ENCODE data around the gene SLC6A13.
"Not testable (repeated sequence)": the region's sequence is repeated elsewhere in the genome, so short reads cannot be mapped to it uniquely, and the experiment has no call there.

The SLC6A13 gene

DNA sequence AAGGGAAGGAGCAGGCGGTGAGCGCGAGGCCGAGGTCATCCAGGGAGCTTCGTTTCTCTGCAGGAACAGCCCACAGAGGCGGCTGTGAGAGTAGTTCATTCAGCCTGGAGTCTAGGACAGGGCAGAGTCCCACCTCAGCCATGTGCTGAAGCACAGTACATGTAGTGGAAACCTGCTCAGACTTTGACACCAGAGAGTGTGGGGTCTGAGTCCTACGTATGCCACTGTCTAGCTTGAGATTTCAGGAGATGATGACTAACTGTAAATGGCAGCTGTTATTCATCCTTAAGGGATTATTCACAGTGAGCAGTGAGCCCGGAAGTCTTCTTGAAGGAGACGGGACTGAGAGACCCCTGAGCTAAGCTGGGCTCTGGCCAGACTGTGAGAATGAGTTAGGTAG, 938 bp upstream of the SLC6A13 start:
- no peak for DNase-seq

DNA sequence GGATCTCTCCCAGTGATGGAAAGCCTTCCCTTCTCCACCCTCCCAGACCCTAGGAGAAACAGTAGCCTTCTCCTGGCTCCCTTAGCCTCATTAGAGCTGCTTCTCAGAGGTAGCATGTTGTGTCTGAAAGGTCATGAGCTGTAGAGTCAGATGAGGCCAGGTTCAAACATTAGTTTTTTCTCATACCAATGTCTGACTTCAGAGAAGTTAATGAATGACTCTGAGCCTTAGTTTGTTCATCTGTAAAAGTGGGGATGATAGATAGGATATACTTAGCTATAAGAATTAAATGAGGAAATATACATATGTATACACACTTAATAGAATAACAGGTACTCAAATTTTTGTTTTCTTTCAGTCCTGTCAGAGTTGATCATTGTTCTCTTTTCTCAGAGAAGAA, 523 bp downstream of the SLC6A13 start:
- no peak for DNase-seq

DNA sequence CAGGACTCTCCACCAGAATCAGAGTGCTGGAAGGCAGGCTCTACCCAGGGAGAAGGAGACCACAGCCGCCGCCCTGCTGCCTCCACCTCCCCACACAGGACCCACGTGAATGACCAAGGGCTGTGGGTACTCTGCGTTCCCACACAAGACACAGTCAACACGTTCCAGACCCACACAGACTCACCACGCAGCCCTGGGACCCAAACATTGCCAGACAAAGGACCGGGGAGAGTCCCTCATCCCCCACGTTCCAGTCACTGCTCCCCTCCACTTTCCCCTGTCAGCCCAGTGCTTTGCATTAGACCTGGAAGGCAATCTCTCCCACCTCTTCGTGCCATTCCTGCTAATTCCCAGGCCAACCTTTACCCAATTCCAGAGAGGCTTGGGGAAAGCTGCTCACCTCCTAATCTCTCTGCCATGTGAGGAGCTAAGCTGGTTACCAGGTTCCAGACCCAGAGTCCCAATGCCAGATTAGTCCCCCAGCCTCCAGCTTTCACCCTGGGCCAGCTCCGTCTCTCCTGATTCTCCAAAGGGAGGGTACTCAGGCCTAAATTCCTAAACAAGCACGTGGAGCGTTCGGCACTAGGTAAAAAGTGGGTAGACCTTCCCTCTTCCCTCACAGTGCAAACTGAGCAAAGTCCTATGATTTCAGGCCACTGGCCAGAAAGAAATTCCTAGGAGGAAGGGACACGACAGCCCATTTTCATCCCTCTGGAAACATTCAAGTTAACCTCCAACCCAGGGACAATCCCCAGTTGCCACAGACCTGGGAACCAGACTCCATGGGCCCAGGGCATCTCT, 4.9 kb downstream of the SLC6A13 start:
- DNase-seq, result no peak

DNA sequence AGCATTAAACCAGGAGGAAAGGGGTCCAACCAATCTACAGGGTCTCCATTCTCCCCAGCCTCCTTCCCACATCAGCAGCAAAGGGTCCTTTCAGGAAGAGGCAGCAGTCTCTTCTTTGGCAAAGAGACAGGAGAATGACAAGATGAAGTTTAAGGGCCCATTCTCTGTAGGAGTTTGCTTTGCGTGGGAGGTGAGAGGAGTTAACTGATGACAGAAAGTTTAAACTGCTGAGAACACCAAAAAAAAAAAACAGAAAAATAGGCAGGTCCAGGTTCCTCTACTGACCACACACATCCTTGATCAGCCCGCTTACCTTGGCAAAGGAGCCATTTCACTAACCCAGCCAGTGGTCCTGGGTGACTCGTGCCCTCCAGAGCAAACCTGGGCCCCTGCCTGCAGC, 5.7 kb downstream of the SLC6A13 start:
- no peak for DNase-seq

DNA sequence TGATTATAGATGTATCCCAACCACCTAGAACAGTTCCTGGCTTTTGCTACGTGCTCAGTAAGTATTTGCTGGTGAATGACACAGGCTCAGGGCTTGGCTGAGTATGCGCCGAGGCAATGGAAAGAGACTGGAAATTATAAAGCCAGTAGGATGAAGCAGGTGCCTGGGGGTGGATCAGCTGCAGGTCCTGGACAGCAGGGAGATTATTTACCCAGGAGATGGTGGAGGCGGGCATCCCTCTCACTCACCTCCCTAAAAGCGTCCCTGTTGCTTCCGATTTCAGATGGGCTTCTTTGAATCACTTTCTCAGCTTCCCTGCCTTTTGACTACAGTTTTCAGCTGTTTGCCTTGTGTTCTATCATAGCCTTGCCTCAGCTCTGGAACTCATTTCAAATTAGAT, 6.4 kb downstream of the SLC6A13 start:
- DNase-seq, result no peak

DNA sequence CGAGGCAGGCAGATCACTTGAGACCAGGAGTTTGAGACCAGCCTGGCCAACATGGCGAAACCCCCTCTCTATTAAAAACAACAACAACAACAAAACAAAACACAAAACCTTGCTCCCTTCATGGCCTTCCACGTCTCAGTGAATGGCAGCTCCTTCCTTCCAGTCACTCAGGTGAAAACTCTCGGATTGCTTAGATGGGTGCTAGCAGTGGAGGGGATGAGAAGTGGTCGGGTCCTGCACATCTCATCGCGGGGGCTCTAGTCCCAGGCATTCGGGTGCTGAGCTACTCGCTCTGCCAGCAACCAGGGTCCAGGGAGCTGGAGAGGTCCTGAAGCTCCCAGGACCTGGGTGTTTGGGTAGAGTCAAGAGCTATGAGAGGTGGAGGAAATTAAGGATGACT, 7.7 kb downstream of the SLC6A13 start:
- no peak for DNase-seq

DNA sequence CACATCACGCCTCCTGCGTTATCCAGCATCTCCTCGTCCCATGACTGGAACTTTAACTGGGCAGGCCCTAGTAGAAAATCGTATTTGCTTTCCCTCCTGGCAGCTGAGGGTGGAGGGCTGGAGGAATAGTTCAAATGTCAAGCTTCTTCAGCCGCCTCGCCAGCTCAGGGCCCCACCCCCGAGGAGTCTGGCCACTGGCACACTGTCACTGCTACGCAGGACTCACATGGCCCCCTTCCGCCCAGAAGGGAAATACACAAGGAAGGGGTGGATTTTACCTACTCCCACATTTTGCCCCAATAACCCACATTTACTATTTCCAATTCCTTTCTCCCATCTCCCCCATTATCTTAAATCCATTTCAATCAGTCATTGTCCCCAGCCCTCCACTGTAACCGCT, 8.6 kb downstream of the SLC6A13 start:
- DNase-seq, result no peak

DNA sequence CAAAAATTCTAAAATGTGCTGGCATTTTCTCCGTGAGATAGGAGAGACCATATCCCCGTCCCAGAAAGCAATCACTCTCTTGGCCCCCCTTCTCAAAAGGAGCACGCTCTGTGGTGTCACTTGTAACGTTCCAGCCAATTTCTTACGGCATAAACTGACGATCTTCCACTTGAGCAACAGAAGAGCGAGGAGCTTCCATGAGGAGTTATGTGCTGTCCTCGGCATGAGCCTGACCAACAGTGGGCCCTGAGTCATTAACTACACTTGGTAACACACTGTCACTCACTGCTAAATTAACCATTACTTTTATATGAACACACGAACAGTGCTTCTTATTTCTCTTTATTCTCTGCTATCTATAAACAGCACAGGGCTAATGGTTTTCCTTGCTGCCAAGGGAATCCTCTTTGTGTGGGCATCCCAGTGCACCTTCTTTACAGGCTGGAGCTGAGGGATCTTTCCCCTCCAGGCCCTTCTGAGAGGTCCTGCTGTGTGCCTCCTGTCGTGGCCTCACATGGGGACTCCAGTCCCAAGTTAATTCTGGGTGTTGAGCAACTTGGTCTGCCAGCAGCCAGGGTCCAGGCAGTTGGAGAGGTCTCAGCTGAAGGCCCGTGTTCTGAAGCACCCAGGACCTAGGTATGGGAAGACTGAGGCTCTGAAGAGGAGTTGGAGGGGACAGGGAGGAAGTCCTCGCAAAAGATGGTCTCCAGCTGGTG, 9.4 kb downstream of the SLC6A13 start:
- DNase-seq, result no peak

DNA sequence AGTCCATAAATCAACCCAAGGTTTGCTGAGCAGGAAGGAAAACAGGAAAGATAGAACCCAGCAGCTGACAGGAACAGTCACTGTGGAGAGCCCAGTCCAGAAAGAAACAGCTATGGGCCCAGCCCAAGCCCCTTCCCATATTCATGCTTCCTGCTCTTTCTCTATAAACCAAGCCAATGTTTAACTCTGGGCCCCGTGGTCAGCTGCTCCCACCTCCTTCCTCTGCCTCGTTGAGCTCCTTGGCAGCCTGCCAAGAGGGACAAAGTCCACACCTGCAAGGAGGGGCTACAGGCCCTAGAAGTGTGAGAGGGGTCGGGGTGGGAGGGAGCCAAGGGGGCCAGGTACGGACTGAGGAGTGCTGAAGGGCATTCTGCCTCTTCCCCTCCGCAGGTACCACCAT, 10.0 kb downstream of the SLC6A13 start:
- DNase-seq, result no peak

DNA sequence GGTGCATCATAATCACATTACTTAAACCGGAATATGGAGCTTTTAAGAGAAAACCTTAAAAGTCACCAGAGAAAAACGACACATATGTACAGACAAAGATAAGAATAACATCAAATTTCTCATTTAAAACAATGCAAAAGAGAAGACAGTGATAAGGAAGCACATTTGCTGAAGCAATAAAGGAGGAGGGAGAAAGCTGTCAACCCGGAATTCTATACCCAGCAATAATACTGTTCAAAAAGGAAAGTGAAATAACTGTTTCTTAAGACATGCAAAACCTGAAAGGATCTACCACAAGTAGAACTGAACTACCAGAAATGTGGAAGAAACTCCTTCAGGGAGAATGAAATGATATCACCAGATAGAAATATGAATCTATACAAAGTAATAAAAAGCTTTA, 15.4 kb downstream of the SLC6A13 start:
- DNase-seq, result no peak

DNA sequence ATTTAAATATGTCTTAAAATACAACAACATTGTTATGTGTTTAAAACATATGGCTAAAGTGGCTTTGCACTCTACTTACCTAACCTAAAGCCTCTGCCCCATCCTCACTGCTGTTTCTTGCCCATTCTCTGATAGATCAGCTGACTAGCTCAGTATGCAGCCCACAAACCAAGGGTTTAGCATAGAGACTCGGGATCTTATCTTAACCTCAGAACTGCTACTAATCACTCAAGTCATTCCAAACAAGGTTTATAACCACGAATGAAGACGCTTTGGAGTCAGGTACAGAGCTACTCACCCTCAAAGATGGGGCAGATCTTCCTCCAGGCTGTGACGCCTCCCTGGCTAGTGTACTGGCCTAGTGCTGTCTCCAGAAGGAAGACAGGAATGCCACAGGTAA, 19.3 kb downstream of the SLC6A13 start:
- DNase-seq, result no peak

DNA sequence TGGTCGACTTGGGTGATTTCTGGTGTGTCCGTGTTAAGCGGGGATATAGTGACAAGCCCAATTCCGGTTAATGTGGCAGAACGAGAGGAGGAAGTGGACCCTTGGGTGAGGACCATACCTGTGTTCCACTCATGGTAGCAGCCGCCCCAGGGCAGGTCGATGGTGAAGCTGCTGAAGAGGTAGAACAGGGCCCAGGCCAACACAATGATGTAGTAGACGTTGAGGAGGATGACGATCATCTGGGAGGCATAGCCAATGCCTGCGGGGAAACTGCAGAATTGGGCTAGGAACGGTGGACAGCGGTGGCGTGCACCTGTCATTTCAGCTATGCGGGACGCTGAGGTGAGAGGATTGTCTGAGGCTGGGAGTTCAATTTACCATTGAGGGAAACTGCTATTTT, 20.1 kb downstream of the SLC6A13 start:
- DNase-seq, result no peak

DNA sequence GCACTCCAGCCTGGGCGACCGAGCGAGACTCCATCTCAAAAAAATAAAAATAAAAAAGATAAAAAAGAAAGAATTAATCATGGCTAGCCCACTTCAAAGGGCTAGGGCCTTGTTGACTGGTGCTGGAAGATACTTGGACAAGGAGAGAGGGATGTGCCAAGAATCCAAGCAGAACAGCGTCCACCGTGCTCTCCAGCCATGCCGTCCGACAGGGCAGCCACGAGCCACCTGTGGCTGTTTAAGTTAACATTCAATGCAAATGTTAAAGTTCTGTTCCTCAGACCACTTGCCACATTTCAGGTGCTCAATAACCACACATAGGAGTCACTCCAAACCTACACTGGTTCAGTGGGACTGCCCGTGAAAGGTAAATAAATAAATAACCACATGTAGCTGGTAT, 21.4 kb downstream of the SLC6A13 start:
- no peak for DNase-seq

DNA sequence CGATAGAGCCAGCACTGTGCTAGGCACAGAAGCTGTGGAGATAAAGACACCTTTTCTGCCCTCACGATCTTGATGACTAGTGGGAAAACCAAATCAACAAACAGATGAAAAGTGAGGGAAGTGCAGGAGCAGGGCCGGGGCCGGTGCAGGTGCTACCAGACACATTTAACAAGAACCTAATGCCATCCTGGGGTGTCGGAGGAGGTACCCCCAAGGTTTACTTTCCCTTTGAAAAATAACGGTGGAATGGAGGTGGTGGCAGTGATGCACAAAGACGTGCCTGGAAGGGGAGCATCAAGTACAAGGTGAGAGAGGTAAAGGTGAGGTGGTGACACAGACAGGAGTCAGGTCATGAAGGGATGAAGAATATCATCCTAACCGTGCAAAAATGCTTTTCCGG, 22.1 kb downstream of the SLC6A13 start:
- DNase-seq, result no peak

DNA sequence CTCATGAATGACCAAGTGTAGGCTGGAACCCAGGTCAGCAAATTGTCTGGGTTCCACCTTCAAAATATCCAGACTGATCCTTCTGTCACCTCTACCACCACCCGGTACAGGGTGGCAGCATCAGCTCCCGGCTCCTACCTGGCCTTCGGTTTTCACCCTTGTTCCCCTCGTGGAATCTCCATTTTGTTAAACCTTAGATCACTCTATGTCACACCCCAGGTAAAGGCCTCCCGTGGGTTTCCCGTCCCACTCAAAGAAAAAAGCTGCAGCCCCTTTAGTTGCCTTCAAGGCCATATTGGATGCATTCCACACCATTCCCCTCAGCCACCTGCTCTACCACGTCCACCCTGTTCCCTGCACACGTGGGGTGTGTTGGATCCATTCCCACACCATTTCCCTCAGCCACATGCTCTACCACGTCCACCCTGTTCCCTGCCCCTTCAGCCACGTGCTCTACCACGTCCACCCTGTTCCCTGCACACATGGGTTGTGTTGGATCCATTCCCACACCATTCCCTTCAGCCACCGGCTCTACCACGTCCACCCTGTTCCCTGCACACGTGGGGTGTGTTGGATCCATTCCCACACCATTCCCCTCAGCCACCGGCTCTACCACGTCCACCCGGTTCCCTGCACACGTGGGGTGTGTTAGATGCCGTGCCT, 23.8 kb downstream of the SLC6A13 start:
- DNase-seq, result no peak

DNA sequence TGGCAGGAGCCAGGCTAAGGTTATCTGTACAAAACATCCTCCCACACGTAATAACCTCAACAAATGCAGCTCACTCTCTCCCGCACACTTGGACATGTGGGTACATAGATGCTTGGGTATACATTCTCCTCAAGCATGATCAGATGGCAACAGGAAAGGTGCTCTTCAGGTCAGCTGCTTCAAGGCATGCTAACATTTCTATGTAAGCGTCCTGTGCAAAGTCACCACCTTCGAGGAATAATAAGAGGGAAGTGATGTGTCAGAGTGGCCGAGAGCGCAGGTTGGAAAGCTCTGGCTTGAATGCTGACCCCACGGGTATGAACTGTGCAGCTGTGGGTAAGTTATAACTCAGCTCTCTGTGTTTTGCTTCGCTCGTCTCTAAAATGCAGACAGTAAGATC, 24.5 kb downstream of the SLC6A13 start:
- no peak for DNase-seq

DNA sequence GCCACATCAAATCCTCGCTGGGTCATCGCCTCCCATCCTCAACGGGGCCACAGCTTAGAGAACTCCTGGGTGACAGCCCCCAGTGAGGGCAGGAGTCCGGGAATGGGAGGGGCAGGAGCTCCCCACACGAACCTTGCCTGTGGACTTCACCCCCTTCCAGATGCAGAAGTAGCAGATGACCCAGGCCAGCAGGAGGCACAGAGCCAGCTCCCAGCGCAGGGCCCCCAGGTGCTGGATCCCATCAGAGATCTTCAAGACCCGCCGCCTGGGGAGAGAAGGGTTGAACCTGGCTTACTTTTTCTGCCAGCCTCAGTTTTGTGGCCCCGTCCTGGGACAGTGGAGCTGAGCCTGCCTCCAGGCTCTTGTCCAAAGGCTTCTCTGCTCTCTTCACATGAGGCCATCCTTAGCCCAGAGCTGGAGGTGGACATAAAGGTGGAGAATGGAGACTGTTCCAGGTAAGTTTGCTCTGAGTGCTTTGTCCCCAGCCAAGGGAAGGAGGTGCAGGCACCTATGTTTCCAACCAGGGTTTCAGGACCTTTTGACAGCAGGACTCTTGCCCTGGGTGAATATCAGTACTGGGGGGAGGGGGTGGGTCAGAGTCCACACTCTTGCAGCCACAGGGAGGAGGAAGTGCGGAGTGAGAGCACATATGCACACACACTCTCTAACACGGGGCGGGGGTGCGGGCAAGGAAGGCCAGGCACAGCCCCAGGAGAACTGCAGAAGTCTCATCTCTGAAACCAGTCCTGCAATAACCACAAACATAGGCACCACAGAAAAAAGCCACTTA, 25.4 kb downstream of the SLC6A13 start:
- no peak for DNase-seq

DNA sequence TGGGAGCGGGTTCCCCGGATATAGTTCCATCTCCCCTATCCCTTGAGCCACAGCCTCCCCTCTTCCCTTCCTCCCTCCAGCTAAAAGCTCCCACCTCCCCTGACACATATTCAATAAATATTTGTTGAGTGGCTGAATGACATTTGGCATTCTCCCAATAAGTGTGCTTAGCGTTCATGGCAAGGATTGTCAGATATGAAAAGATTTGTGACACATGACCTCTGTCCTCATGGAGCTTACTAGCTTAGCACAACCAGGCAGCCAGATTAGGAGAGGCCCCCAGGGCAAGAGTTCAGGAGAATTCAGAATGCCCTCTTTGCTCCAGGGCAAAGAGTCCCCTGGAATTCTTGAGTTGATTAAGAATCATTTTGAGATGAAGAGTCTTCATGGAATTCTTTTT, 26.2 kb downstream of the SLC6A13 start:
- DNase-seq, result no peak

DNA sequence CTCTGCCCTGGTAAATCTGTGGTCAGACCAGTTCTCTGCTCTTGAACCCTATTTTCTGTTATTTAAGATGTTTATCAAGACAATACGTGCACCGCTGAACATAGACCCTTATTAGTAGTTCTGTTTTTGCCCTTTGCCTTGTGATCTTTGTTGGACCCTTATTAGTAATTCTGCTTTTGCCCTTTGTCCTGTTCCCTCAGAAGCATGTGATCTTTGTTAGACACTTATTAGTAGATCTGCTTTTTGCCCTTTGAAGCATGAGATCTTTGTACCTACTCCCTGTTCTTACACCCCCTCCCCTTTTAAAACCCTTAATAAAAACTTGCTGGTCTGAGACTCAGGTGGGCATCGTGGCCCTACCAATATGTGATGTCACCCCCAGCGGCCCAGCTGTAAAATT, 26.7 kb downstream of the SLC6A13 start:
- DNase-seq, result not testable (repeated sequence)

DNA sequence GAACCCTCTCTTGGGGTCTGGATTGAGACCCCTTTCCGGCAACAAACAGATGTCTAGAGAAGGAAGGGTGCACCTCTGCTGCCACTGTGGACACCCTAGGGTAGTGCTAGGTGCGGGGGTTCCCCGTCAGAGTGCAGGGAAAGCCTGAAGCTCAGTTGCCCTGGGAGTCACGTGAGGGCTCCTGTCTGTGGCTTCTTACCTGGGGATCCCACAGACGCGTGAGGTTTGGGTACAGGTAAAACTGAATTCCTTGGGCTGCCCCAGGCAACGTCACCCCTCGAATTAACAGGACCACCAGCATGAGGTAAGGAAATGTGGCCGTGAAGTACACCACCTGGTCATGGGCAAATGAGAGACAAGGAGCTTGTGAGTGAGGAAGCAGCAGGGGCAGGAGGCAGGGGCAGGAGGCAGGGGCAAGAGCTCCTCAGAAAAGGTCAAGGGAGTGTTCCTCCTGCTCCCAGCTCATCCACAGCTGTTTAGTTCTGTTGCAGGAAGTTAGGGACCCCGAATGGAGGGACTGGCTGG, 27.7 kb downstream of the SLC6A13 start:
- no peak for DNase-seq

DNA sequence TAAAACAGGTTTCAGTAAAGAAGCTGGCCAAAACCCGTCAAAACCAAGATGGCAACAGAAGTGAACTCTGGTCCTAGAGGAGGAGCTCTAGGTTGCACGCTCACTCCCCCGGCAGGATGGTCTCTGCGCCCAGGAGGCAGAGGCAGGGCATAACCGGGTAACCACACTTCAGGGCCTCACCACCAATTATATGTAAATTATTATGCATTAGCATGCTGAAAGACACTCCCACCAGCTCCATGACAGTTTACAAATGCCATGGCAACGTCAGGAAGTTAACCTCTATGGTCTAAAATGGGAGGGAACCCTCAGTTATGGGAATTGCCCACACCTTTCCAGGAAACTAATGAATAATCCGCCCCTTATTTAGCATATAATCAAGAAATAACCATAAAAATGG, 28.6 kb downstream of the SLC6A13 start:
- DNase-seq, result no peak

DNA sequence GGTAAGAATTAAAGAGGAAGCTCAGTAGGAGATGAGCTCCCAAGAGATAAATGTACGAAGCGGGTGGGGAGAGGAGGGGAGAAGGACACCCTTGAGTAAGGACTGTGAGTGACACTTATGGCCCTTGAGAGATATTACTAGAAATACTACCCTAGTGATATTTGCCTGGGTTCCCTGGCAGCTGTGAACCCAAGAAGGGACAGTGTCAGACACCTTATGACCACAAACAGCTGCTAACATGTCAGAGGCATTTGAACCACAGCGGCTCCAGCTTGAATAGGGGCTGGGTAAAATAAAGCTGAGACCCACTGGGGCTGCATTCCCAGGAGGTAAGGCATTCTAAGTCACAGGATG, 29.0 kb downstream of the SLC6A13 start:
- no peak for DNase-seq

All from CD4-positive, alpha-beta T cell treated with Interleukin-4 for 4 hours (primary cell).